ENCODE measurements around the gene DENND5A.

GRCh38 chr11:9104580-9104979, 160.6 kb downstream of the DENND5A start:
- TF ChIP-seq GATA3 (IDR thresholded peaks at IDR 0.05; ENCODE audit: low read depth, low read length), result no peak
- no peak for TF ChIP-seq GATA2 (IDR thresholded peaks at IDR 0.05; ENCODE audit: low read depth, low read length)
